Measurements from ENCODE around the gene BEND3.

Gene BEND3

GRCh38 chr6:107115695-107116327 lies 496 bp upstream of the BEND3 start:
- in situ Hi-C loops (cut with MboI; ENCODE audit: low sequenced_read_pairs): no loop called here
- Histone ChIP-seq H3K27me3 (ENCODE audit: low read depth) (no peaks in the 10 kb centered on the region), H3K4me3 (peak overlapping the region; percentile 44), H3K36me3 (replicated peaks) (no peaks in the 10 kb centered on the region), H3K4me1 (peaks cover 25% of the 10 kb centered on the region), H3K9me3 (no peaks in the 10 kb centered on the region)
- peak; percentile 74 to 88 for DNase-seq (ENCODE audit: low spot score in 2 of 2)

DNA sequence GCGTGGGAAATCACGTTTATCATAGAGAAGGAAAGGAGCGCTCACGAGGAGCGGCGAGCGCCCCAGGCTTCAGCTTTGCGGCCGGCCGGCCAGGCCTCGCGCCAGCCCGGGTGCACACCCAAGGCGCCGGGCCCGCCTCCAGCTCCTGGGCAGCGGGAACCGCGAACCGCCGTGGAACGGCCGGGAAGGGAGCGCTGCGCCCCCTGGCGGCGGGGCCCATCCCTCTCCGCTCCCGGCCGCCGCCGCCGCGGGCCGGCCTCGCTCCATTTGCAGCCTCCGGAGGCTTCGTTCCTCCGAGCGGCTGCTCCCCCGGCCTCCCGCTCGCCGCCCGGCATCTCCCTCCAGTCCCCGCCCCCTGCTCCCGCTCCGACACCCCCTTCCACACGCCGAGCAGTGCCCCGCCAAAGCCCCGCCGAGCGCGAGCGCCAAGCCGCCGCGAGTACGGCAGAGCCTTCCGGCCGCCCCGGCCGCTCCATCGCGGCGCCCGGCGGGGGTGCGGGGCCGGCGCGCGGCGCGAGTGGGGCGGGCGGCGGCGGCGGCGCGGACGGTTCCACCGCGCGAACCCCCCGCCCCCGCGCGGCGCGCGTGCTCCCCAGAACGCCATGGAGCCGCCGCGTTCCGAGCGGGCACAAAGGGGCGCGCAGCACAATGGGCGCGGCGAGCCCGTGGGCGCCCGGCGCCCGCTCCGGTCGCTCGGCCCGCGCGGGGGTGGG lies 946 bp downstream of the BEND3 start:
- Histone ChIP-seq H3K4me1 (peaks cover 25% of the 10 kb centered on the region), H3K27me3 (ENCODE audit: low read depth) (no peaks in the 10 kb centered on the region), H3K36me3 (replicated peaks) (no peaks in the 10 kb centered on the region), H3K4me3 (peak overlapping the region; percentile 36), H3K9me3 (no peaks in the 10 kb centered on the region)
- in situ Hi-C loops (cut with MboI; ENCODE audit: low sequenced_read_pairs): no loop called here
- DNase-seq (ENCODE audit: low spot score in 2 of 2): peak; percentile 76 to 88

DNA sequence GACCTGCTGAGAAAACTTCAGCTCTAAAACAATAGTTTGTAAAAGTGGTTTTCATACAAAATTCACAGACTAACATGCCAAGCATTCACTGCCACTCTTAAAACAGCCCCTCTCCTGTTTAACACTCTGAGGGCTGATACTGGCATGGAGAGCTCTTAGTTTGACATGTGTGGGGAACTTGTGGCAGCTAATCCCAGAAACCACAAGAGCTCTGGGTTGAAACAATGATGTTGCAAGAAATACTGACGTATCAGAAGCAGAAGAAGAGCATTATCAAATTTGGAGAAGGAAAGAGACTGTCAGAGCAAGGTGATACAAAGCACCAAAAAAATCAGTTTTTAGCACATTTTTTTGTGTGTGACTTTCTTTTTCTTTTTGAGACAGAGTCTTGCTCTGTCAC lies 5.1 kb downstream of the BEND3 start:
- Histone ChIP-seq H3K9me3 (no peaks in the 10 kb centered on the region), H3K27me3 (ENCODE audit: low read depth) (no peaks in the 10 kb centered on the region), H3K4me3 (no peak overlapping the region), H3K36me3 (replicated peaks) (no peaks in the 10 kb centered on the region), H3K4me1 (peaks cover 15% of the 10 kb centered on the region)
- in situ Hi-C loops (cut with MboI; ENCODE audit: low sequenced_read_pairs): no loop called here
- DNase-seq (ENCODE audit: low spot score in 2 of 2): no peak

GRCh38 chr6:107108201-107108890 lies 7.0 kb downstream of the BEND3 start:
- Histone ChIP-seq H3K27me3 (ENCODE audit: low read depth) (no peaks in the 10 kb centered on the region), H3K4me3 (no peak overlapping the region), H3K9me3 (no peaks in the 10 kb centered on the region), H3K36me3 (replicated peaks) (no peaks in the 10 kb centered on the region), H3K4me1 (peaks cover 11% of the 10 kb centered on the region)
- in situ Hi-C loops (cut with MboI; ENCODE audit: low sequenced_read_pairs): no loop called here
- no peak for DNase-seq (ENCODE audit: low spot score in 2 of 2)

DNA sequence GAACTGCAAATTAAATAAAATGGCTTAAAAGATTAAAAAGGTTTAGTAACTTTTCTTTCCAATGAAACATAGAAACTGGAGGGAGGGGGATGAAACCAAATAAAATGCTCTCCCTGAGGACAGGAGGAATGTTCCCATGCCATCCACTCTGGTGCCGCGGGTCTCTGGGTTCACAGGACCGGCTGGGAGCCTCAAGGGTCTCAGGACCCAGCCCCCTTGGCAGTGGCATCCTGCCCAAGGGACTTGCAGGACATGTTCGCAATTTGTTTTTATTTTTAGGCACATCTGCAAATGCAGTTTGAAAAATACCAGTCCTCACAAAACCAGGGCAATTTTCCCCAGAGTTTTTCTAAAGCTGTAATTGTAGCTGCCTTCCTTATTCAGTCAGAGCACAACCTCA lies 7.5 kb downstream of the BEND3 start:
- Histone ChIP-seq H3K4me3 (no peak overlapping the region), H3K9me3 (no peaks in the 10 kb centered on the region), H3K36me3 (replicated peaks) (no peaks in the 10 kb centered on the region), H3K27me3 (ENCODE audit: low read depth) (no peaks in the 10 kb centered on the region), H3K4me1 (peaks cover 11% of the 10 kb centered on the region)
- in situ Hi-C loops (cut with MboI; ENCODE audit: low sequenced_read_pairs): no loop called here
- DNase-seq (ENCODE audit: low spot score in 2 of 2): no peak

- peak in 1 of 2 experiments; percentile 34 for DNase-seq (ENCODE audit: low spot score in 2 of 2)
- in situ Hi-C loops (cut with MboI; ENCODE audit: low sequenced_read_pairs): no loop called here
- peaks cover 11% of the 10 kb centered on the region for H3K4me1 ChIP-seq
Observed at GRCh38 chr6:107106165-107106564, 9.2 kb downstream of the BEND3 start.

GRCh38 chr6:107105511-107106116 lies 9.7 kb downstream of the BEND3 start:
- no peaks in the 10 kb centered on the region for H3K36me3 ChIP-seq (replicated peaks)
- H3K27me3 ChIP-seq (ENCODE audit: low read depth): no peaks in the 10 kb centered on the region
- in situ Hi-C loops (cut with MboI; ENCODE audit: low sequenced_read_pairs): no loop called here
- peaks cover 11% of the 10 kb centered on the region for H3K4me1 ChIP-seq
- no peak overlapping the region for H3K4me3 ChIP-seq
- DNase-seq (ENCODE audit: low spot score in 2 of 2): peak in 1 of 2 experiments; percentile 13
- H3K9me3 ChIP-seq: no peaks in the 10 kb centered on the region

More at GRCh38 chr6:107106165-107106564, 9.2 kb downstream of the BEND3 start:
- no peaks in the 10 kb centered on the region for H3K36me3 ChIP-seq (replicated peaks)
- H3K27me3 ChIP-seq (ENCODE audit: low read depth): no peaks in the 10 kb centered on the region
- no peak overlapping the region for H3K4me3 ChIP-seq
- H3K9me3 ChIP-seq: no peaks in the 10 kb centered on the region

- peaks cover 11% of the 10 kb centered on the region for H3K4me1 ChIP-seq
- in situ Hi-C loops (cut with MboI; ENCODE audit: low sequenced_read_pairs): no loop called here
- H3K9me3 ChIP-seq: no peaks in the 10 kb centered on the region
- DNase-seq (ENCODE audit: low spot score in 2 of 2): no peak
- H3K27me3 ChIP-seq (ENCODE audit: low read depth): no peaks in the 10 kb centered on the region
- peaks cover 4% of the 10 kb centered on the region; the same call in 1 of the 2 replicates for H3K36me3 ChIP-seq (replicated peaks)
- H3K4me3 ChIP-seq: no peak overlapping the region
Observed at GRCh38 chr6:107103082-107103481, 12.2 kb downstream of the BEND3 start.

GRCh38 chr6:107102414-107102805 lies 12.9 kb downstream of the BEND3 start:
- Histone ChIP-seq H3K36me3 (replicated peaks) (peaks cover 4% of the 10 kb centered on the region; the same call in 1 of the 2 replicates), H3K4me1 (peaks cover 11% of the 10 kb centered on the region), H3K4me3 (no peak overlapping the region), H3K9me3 (no peaks in the 10 kb centered on the region), H3K27me3 (ENCODE audit: low read depth) (no peaks in the 10 kb centered on the region)
- no peak for DNase-seq (ENCODE audit: low spot score in 2 of 2)
- in situ Hi-C loops (cut with MboI; ENCODE audit: low sequenced_read_pairs): no loop called here

GRCh38 chr6:107101686-107102413 lies 13.5 kb downstream of the BEND3 start:
- Histone ChIP-seq H3K4me3 (no peak overlapping the region), H3K27me3 (ENCODE audit: low read depth) (no peaks in the 10 kb centered on the region), H3K4me1 (peaks cover 11% of the 10 kb centered on the region), H3K36me3 (replicated peaks) (peaks cover 4% of the 10 kb centered on the region; the same call in 1 of the 2 replicates), H3K9me3 (no peaks in the 10 kb centered on the region)
- in situ Hi-C loops (cut with MboI; ENCODE audit: low sequenced_read_pairs): no loop called here
- DNase-seq (ENCODE audit: low spot score in 2 of 2): no peak

DNA sequence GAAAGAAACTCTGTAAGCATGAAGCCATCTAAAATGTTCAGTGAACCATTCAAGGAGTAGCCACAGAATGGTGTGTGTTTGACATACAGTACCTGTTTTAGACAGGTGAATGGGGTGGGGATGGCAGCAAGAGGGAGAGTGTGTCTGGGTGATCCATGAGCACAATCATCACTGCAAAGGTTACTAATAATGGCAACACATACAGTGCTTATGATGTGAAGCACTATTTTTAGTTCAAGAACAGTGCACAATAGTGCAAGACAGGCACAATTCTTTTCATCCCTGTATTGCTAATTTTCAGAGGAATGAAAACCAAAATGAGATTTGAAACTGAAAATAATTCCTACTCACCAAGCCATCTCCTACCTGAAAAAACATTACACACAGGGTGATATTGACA lies 14.1 kb downstream of the BEND3 start:
- in situ Hi-C loops (cut with MboI; ENCODE audit: low sequenced_read_pairs): no loop called here
- Histone ChIP-seq H3K4me1 (peaks cover 8% of the 10 kb centered on the region), H3K9me3 (no peaks in the 10 kb centered on the region), H3K4me3 (no peak overlapping the region), H3K36me3 (replicated peaks) (peaks cover 7% of the 10 kb centered on the region), H3K27me3 (ENCODE audit: low read depth) (no peaks in the 10 kb centered on the region)
- DNase-seq (ENCODE audit: low spot score in 2 of 2): no peak

DNA sequence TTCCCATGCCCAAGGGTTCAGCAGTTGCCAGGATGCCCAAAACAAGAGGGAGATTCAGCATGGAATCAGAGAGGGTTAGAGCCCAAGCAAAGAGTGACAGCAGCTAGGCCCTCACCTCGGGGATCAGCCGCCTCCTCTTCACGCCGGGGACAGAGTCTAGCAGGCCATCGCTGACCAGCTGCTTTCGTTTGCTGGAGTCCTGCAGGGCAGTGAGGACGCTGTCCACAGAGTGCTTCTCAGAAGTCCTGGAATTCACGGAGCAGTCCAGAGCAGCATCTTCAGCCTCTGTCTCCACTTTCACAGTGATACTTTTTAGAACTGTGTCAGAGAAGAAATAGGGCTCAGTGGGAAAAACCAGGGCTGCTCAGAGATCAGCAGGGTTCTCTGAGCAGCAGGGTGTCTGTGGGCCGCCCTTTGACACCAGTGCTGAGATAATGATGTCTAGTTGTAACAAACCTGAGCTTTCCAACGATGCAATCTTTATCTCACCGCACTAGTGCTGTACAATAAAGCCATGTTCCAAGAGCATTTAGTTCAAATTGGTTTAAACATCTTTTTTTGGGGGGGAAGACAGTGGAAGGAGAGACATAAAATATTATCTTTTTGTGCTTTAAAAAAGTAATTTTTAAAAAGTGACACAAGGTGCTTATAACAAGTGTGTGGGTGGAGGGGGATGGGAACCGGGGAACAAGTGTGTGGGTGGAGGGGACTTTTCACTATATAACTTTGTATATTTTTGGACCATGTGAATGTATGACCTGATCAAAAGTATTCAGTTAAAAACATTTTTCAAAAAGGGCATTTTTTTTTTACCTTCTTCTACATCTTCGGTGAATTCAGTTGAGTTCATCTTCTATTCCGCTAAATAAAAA lies 16.6 kb downstream of the BEND3 start:
- no peaks in the 10 kb centered on the region for H3K9me3 ChIP-seq
- in situ Hi-C loops (cut with MboI; ENCODE audit: low sequenced_read_pairs): no loop called here
- no peaks in the 10 kb centered on the region for H3K27me3 ChIP-seq (ENCODE audit: low read depth)
- H3K4me3 ChIP-seq: no peak overlapping the region
- H3K36me3 ChIP-seq (replicated peaks): peaks cover 18% of the 10 kb centered on the region
- no peak for DNase-seq (ENCODE audit: low spot score in 2 of 2)
- no peaks in the 10 kb centered on the region for H3K4me1 ChIP-seq
